IPS DF 19.7 (cell line): ENCODE data around the gene TRIL.

Source experiments
- DNase-seq: peaks from one replicate; pipeline ENCODE4 v3.0.0-alpha.2; 2013; ENCODE audit warnings: low read depth, low spot score

TRIL gene

DNA sequence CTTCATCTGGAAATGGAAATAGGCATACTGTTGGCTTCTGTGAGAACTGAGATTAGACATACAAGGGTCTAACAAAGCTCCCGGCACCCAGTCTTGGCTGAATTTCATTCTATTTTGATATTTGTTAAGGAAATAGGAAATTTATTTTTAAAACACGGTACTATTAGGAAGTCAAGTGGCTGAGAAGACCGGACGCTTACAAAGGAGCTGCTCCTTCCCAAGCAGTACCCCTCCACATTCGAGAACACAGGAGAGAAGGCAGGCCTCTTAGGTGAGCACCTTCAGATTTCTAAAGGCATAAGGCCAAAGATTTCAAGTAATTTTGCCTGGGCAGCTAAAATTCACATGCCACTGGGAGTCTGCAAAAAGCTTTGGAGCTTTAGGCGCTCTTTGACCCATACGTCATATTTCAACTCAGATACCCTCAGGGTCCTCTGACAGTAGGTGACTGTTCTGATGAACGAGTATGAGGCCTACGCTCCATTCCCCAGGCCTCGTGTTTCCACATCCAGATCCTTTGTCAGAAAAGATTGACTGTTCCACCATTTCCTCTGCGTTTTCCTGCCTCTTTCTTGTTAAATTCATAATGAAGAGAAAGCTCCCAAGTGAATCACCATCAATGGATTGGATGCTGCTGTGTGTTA lies 17.3 kb downstream of the TRIL start:
- no peak for DNase-seq

DNA sequence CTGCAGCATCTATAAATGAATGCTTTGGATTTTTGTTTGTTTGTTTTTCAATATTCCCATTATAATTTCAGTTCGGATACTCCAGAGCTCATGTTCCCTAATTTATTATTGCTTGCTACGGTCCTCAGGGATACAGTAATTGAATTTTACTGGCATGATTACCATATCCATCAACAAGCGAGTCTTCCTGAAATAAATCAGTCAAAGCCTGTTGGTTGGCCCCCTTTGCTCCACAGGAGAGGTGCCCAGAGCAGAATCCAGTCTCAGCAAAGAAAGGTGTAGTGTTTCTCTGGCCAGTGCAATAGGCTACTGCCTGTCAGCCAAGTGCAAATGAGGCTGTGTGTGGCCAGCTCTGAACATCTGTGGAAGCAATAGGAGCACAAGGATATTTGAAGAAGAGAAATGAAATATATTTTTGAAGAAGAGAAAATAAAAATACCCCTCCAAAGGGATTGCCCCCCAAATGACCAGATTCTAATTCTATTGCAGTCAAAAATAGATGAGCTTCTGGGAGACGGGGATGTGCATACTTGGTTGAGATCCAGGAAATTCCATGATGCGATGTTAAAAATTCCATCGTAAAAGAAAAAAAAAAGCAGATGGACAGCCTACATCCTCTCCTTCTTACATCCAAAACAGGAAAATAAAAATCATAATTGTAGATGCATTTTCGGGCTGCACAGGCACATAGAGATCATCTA lies 18.1 kb downstream of the TRIL start:
- no peak for DNase-seq

DNA sequence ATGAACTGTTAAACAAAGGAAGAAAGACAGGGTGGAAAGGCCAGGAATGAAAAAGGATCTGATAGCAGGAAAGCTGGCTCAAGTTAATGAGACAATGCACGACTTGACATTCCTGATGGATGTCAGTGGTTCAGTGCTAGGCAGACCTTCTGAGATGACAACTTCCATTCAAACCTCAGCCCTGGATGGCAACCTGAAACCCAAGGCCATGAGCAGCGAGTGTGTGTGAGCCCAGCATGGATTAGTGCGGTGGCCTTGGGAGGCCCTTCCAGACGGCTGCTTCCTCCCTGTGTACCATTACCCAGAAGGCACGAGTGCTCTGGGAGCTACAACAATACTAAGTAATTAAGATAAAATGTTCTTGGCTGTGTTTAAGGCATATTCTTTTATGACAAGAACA lies 18.8 kb downstream of the TRIL start:
- no peak for DNase-seq

DNA sequence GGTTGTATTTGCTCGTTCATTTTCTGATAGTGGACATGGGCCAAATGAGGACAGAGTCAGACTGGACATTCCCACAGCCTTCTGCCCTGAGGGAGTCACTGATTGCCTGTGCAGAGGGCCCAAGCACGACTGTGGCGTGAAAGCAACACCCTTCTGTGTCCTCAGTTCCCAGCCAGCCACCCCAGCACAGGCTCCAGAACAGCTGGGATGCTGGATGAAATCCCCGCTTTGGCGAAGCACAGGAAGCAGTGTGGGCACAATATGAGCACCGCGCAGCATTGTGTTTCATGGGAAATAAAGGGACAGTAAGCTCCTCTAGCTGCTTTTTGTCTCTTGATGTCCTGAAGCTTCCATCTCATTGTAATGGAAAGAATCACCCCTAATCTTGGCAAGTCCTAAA lies 20.5 kb downstream of the TRIL start:
- no peak for DNase-seq

DNA sequence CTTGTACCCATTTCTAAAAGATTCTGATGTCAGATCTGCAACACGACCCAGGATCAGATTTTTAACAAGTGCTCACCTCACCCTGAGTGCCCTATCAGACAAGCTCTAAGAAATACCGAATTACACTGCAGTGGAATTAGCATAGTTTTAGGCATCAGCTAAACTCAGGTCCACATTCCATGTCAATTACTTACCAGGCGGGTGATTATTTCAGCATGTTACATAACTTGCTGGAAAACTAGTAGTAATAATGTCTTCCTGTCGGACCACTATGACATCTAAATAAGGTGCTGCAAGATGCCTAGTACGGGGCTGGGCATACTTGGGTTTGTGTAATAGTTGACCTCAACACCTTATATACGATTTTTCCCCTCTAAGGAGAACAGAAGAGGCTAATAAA lies 21.0 kb downstream of the TRIL start:
- DNase-seq, result no peak

DNA sequence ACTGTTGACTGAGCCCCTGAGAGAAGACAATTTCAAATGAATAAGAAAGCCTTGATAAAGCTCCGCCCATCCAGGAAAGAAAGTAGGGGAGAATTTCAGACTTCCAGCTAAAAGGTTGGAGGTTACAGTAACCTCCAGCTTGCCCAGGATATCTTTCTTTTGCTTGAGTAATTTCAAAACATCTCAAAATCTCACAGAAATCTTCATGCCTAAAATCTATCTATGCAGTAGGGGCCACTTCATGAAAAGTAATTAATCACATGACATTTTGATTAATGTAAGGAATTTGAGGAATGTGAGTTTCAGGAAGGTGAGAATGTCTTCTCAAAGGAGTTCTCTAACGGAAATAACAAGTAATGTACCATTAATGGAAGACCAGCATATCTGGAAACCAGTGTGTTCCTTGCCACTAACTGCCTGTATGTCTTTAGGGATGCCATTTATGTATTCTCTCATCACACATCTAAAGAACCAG lies 24.2 kb downstream of the TRIL start:
- no peak for DNase-seq

DNA sequence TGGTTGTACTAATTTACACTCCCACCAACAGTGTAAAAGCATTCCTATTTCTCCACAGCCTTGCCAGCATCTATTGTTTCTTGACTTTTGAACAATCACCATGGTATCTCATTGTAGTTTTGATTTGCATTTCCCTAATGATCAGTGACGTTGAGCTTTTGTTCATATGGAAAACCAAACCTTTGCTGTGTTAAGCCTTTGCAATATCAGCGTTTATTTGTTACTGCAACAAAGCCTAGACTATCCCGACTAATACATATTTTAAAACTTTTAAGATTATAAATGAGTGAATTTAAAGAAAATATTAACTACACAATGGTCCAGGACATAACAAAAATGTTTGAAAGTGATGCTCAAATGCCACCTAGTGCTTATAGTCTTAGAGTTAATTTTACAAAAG lies 26.6 kb downstream of the TRIL start:
- no peak for DNase-seq

DNA sequence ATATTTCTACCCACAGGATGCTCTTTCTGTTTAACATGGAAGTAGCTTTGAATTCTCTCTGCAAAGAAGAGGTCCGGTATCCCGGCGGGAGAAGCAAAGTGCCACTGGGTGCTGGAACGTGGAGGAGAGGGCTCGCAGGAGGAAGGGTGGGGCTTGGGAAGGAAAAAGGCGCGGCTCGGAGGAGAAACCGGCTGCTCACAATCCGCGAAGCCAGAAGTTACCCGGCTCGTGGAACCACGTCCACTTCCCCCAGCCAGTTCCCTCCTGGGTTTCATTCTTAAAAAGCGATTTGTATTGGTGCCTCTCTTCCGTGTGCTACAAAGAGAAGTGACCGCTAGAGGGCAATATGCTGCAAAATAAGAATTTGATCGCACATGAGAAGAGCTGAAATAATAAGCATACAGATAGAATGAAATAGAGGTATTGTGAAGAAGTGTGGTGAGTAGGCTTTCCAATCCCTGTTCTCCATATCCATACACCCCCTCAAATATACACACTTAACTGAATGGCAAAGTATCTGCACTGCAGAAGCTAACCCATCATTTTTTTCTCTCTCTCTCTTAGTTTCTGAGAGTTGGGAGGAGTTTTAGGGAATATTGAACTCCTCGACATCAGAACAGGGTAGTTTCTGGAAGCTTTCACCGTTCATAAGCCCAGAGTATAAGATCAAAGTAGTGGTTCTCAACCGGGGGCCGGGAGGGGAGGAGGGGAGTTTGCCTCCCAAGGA lies 31.1 kb downstream of the TRIL start:
- peak; percentile 54 for DNase-seq

DNA sequence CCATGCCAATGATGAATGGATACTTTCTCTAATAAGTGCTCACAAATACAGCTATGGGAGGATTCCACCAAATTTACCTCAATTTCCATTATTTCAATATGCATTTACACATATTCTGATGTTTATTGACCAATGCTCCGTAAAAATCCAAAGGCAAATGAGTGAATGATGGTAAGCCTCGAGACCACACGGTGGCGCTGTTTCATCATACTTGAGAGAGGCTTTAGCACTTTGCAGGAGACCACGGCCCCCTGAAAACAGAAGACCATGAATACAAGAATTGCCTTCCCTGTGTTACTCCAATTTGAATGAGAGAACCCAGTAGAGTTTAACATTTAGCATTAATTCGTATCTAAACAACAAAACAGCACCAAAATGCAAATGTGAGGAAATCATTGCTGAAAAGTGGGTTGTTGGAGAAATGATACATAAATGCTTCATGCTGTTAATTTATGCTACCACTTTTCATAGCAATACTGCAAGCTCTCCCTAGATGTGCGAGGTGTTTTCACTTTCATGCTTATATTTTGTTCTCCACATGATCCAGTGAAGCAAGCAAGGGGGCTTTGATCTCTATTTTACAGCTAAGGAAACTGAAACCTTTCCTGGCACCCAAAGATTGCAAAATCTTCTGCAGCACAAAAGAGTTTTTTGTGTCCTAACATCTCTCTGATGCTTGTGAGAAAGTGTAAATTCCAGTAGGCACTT lies 35.4 kb downstream of the TRIL start:
- DNase-seq, result peak; percentile 50

DNA sequence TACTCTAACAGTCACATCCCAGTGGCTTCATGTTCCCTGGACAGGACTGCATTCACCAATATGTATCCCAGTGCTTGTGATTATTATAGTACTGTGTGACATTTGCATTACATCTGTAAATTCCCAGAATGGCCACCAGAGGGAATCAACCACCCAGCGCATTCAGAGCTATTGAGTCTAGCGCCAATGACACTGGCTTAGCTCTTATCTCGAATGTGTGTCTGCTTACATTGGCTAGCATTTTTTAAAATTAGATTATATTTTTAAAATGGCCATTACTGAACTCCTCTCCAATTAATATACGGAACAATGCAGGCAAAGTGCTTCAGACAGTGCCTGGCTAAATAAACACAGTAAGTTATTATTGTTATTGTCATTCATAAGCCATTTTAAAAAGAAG lies 36.3 kb downstream of the TRIL start:
- DNase-seq, result no peak

DNA sequence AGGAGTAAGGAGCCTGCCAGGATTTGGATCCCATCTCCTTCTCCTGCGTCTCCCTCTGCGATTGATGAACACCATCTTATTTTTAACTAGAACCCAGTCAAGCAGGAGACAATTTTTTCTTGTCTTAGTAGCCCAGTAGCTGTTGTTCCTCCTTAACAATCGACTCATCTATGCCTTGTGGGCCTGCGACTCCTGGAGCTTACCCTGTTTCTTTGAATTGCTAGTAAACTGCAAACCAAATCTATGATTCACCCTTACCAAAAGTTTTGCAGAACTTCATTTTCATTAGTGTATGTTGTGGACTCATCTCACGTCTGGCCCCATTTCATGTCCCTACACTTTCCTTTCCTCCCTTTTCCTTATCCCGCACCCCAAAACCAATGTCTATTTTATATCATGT lies 37.7 kb downstream of the TRIL start:
- DNase-seq, result no peak

DNA sequence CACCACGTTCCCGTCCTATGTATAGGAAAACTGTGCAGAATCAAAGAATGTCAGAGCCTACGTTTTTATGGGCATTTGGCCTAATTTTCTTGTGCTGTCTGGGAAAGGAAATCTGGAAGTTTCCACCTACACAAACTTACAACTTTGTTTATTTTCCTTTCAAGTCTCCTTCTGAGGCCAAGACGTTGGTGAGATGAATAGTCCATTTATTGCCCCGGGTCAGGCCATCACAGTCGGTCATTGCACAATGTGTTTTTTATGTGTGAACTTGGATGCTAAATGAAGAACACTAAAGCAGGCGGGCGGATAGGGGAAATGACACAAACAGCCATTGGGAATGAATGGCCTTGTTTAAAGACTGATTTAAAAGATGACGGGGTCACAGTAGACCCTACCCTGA lies 38.6 kb downstream of the TRIL start:
- DNase-seq, result no peak

DNA sequence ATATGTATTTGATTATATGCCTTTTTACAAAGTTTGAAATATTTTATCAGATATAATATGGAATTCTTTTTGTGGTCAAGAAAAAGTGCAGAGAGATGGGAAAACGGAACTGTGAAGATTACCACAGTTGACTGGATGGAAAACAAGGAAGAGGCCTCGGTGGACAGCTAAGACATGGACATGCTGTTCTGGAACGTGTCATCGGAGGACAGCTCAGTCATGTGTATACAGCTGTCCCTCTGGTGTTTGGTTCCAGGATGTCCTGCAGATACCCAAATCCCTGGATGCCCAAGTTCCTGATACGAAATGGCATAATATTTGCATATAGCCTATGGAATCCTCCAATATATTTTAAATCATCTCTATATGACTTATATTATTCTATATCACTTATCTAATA lies 49.4 kb downstream of the TRIL start:
- DNase-seq, result no peak

DNA sequence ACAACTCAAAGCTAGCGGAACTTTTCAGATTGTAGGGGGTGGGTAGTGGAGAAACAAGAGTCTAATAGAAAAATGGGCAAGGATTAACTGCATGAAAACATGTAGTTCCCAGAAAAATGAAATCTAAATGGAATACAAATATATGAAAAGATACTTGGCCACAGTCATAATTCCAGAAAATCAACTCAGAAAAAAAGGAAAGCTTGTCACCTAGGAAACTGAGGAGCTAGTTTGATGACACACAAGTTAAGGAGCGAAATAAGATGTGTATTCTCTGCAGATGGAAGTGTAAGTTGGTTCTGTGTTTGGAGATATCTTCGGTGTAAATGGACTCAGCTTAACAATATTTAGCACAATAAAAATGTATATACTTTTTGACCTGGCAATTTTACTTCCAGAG lies 52.7 kb downstream of the TRIL start:
- no peak for DNase-seq

DNA sequence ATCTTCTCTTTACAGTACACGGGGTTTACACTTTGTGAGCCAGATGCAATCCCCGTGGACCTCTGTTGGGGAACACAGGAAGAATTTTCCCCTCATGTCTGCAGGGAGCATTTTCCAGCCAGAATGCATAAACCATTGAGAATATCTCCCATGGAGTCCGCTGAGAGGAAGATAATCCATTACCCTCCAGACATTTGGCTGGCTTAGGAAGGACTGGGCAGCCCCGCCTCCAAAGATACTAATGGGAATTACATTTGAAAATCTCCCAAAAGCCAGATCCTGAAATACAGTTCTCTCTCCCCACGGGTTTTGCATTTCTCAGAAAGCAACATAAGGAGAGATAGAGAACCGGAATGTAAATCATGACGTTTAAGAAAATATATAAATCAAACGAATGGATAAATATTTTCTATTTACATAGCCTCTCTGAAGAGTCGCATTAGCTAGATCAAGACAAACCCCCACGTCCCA lies 53.5 kb downstream of the TRIL start:
- no peak for DNase-seq

DNA sequence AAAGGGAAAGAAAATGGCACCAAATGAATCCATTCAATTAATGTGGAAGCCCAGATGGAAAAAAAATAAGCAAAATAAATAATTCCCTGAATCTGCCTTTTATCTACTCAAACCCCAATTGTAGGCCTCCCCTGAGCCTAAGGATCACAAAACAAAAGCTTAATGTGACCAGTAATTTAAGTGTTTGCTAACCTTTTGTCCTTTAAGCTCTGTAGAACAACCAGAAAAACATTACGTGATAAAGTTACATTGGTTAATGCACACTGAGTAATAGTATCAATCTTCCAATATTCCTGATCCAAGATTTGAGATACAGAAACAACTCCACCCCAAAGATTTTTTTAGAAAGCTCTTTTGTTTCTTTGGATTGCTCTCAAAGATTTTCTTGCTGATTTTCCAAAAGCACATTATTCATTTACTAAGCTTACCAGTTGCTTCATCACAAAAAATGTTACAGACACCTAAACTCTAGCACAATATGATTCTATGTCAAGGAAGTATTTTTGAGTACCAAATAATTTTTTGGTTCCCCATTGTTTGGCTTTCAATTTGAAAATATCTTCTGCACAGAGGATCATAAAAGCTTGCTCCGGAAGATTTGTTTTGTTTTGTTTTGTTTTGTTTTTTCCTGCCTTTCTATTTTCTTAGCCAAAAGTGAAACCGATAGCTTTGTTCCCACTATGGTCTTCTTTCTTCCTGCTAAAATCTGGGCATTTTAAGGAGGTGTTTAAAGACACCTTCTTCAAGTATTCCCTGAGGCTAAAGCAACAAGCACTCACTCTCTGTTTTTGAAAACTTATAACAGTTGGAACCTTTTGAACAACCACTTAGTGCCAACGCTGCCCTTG lies 54.2 kb downstream of the TRIL start:
- no peak for DNase-seq
